ENCODE measurements around the gene SHC2. TPM values are rescaled to one million over a fixed set of nuclear protein-coding genes. Genes with fewer than 3 reads are reported as not detected.
A peak's percentile ranks its signal among the peaks of the same experiment; 100 is the strongest.

Gene SHC2
- total and polyA plus RNA-seq, 9 of the 15 experiments (the other 6 are each of a cell fraction or from before 2014, with no cell fraction given), result 0.14 to 0.36 (median 0.17) TPM; not detected in 5

GRCh38 chr19:488505-489417, 27.9 kb upstream of the SHC2 start (continued):
- TF ChIP-seq HNRNPK (IDR thresholded peaks at IDR 0.05; ENCODE audit: low read depth, low read length, poor library complexity, severe bottlenecking) (peak; percentile 64), U2AF1 (optimal IDR thresholded peaks at IDR 0.05; ENCODE audit: low read depth, low read length) (peak; percentile 20), MTA3 (IDR thresholded peaks at IDR 0.05; ENCODE audit: borderline replicate concordance) (no peak), ZNF197 (CRISPR knock-in tag; IDR thresholded peaks at IDR 0.05; ENCODE audit: low read depth) (peak; percentile 87), RCOR1 (IDR thresholded peaks at IDR 0.05; ENCODE audit: borderline replicate concordance in 1 of 2, low read depth in 2 of 2, low read length in 2 of 2) (0 out of 4 replicates have a peak, but pooled peaks of 1 of the 2 experiments have one; percentile 4)

- no TSS peak for BruUV-seq (replicated peaks)
- WGBS (ENCODE audit: insufficient coverage, low coverage, missing lambda C conversion rate), result 58% methylated on average over 19 of the region's 23 CpGs
- ChIA-PET POLR2A (interaction anchor here (0.6 kb wide), 1 partner anchor 119 kb away, joined by 3 read pairs; no protein-coding TSS in a partner anchor), CTCF (ENCODE audit: low intra/inter-chr PET ratio) (no interaction called here)
- in situ Hi-C loops (cut with MboI), result no loop called here
- H2AFZ ChIP-seq (ENCODE audit: low read depth, low read length), result no peak overlapping the region
- no peaks in the 10 kb centered on the region for H4K20me1 ChIP-seq (replicated peaks; ENCODE audit: control insufficient read depth, insufficient read depth, low read length)
- H3K27me3 ChIP-seq (ENCODE audit: control insufficient read depth in 2 of 2, insufficient read depth in 2 of 2, low read length in 2 of 2), result no peaks in the 10 kb centered on the region; a peak in 1 of 5 replicates
- intact Hi-C loops (cut with micrococcal nuclease), result no loop called here
- no peak for FAIRE-seq
- no peaks in the 10 kb centered on the region for H3K9me1 ChIP-seq (ENCODE audit: control insufficient read depth, insufficient read depth, low read length)
- H3K36me3 ChIP-seq (ENCODE audit: control insufficient read depth, insufficient read depth, low read length), result no peaks in the 10 kb centered on the region
- H3K79me2 ChIP-seq (ENCODE audit: control insufficient read depth, insufficient read depth, low read length), result peaks cover 11% of the 10 kb centered on the region; the same call in 1 of the 3 replicates
- TF ChIP-seq ASH1L (IDR thresholded peaks at IDR 0.05; ENCODE audit: borderline replicate concordance, low read depth, partially characterized antibody), result no peak
- no peak for TF ChIP-seq ZNF668 (CRISPR knock-in tag; IDR thresholded peaks at IDR 0.05)
- TF ChIP-seq ZNF436 (CRISPR knock-in tag; IDR thresholded peaks at IDR 0.05), result no peak
- H3K9me3 ChIP-seq (replicated peaks; ENCODE audit: control insufficient read depth, insufficient read depth, low read depth, low read length), result peaks cover 3% of the 10 kb centered on the region; the same call in 1 of the 2 replicates
- H3K4me1 ChIP-seq (replicated peaks in 1 of 2; ENCODE audit: control insufficient read depth in 2 of 2, insufficient read depth in 2 of 2, low read length in 2 of 2), result peaks cover 8 to 53% of the 10 kb centered on the region in 2 experiments
- H3K9ac ChIP-seq (ENCODE audit: insufficient read depth in 1 of 2, low read depth in 2 of 2, low read length in 2 of 2), result peak overlapping the region in 1 of 2 experiments; percentile 14; a peak in 2 of 4 replicates
- H3K4me2 ChIP-seq (ENCODE audit: insufficient read depth, low read length), result no peak overlapping the region
- H3K4me3 ChIP-seq, result no peak overlapping the region
- no peak for DNase-seq (ENCODE audit: extremely low read depth in 1 of 4, low spot score in 3 of 4)
- H3K27ac ChIP-seq (ENCODE audit: extremely low read depth, low read depth, low read length), result no peak overlapping the region
- ATAC-seq, result no peak
These were observed 24.9 kb upstream of the SHC2 start for GRCh38 chr19:485583-486236.

All from K562 (cell line).